ENCODE data around the gene RNF212B.

DNA sequence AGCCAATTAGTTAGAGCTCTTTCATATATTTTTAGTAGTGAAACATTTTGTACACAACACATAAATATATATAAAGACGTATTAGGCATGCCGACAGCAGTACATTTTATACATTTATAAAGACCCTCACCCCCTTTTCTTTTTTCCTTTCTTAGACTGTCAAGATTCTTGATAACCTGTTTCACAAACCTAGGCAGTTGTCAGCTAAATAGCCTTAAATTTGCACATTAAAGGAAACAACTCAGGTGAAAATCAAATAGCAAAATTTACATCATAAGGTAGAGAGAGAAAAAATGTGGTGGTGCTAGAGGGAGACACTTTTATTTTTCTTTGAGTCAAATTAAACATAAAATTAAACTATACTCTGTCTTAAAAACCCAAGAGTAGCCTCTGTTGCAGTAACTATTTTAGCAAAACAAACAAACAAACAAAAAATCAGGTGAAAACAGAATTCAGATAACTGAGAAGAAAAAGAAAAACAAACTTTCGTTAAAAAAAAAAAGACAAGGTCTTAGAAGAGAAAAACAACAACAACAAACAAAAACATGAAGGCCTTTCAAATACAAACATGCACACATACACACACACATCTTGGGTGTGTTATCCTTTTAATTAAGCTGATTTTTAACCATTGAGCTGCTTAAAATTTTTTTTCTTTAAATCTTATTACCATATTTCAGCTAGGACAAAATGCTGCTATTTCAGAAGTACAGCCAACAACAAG, 31.2 kb upstream of the RNF212B start:
- no peak for TF ChIP-seq POLR2A (IDR thresholded peaks at IDR 0.05)
- TF ChIP-seq, protein P1, sequence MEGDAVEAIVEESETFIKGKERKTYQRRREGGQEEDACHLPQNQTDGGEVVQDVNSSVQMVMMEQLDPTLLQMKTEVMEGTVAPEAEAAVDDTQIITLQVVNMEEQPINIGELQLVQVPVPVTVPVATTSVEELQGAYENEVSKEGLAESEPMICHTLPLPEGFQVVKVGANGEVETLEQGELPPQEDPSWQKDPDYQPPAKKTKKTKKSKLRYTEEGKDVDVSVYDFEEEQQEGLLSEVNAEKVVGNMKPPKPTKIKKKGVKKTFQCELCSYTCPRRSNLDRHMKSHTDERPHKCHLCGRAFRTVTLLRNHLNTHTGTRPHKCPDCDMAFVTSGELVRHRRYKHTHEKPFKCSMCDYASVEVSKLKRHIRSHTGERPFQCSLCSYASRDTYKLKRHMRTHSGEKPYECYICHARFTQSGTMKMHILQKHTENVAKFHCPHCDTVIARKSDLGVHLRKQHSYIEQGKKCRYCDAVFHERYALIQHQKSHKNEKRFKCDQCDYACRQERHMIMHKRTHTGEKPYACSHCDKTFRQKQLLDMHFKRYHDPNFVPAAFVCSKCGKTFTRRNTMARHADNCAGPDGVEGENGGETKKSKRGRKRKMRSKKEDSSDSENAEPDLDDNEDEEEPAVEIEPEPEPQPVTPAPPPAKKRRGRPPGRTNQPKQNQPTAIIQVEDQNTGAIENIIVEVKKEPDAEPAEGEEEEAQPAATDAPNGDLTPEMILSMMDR (IDR thresholded peaks at IDR 0.05) = no peak
